Lower leg skin (tissue), 3 donors: ENCODE measurements around the gene CNN3.

ENCODE experiments used
- POLR2A ChIP-seq, 2 donors: fragments of 450-650 bp; IDR thresholded peaks; one replicate each; pipeline ENCODE4 v1.6.1; 2016 to 2017; ENCODE audit warnings: antibody characterized with exemption in 2 of 2, mild to moderate bottlenecking in 1 of 2, moderate library complexity in 1 of 2
- TF ChIP-seq, protein P1 (sequence below), 3 donors: fragments of 450-650 bp; IDR thresholded peaks; one replicate each; pipeline ENCODE4 v1.5.1; 2016; ENCODE audit warnings: antibody characterized with exemption in 3 of 3, mild to moderate bottlenecking in 3 of 3, moderate library complexity in 2 of 3

GRCh38 chr1:94886361-94886760 is 40.5 kb downstream of the CNN3 start:
- TF ChIP-seq POLR2A (IDR thresholded peaks at IDR 0.05), result no peak
- TF ChIP-seq, protein P1, sequence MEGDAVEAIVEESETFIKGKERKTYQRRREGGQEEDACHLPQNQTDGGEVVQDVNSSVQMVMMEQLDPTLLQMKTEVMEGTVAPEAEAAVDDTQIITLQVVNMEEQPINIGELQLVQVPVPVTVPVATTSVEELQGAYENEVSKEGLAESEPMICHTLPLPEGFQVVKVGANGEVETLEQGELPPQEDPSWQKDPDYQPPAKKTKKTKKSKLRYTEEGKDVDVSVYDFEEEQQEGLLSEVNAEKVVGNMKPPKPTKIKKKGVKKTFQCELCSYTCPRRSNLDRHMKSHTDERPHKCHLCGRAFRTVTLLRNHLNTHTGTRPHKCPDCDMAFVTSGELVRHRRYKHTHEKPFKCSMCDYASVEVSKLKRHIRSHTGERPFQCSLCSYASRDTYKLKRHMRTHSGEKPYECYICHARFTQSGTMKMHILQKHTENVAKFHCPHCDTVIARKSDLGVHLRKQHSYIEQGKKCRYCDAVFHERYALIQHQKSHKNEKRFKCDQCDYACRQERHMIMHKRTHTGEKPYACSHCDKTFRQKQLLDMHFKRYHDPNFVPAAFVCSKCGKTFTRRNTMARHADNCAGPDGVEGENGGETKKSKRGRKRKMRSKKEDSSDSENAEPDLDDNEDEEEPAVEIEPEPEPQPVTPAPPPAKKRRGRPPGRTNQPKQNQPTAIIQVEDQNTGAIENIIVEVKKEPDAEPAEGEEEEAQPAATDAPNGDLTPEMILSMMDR (IDR thresholded peaks at IDR 0.05), result no peak
